Activated CD4-positive, alpha-beta T cell treated with anti-CD3 and anti-CD28 coated beads for 36 hours (primary cell): ENCODE results near the gene MYCBP. TPM values are rescaled to one million over a fixed set of nuclear protein-coding genes. Genes with fewer than 3 reads are reported as not detected.
A peak's percentile ranks its signal among the peaks of the same experiment; 100 is the strongest.

Experiments
- ATAC-seq: fragments of 200-7000 bp; cut with Tn5 transposase; one replicate; pipeline ENCODE4 v1.10.0; 2021; ENCODE audit warnings: mild to moderate bottlenecking, moderate library complexity
- CTCF ChIA-PET: fragments of 350-600 bp; sonication (Branson Sonifier 250); formaldehyde crosslinking; loops from one replicate; lab custom pipeline; 2021; ENCODE audit warnings: antibody characterized with exemption; lab: Charles Lee
- POLR2A ChIA-PET: fragments of 350-600 bp; sonication (Branson Sonifier 250); formaldehyde crosslinking; loops from one replicate; lab custom pipeline; 2021; ENCODE audit warnings: antibody characterized with exemption, inconsistent platforms; lab: Charles Lee
- DNase-seq: peaks from one replicate; pipeline ENCODE4 v3.0.0-alpha.2; 2020
- H3K27ac Mint-ChIP-seq: one replicate; pipeline ENCODE4 v1.8.0; 2021; ENCODE audit warnings: mixed read lengths
- H3K27me3 Mint-ChIP-seq: one replicate; pipeline ENCODE4 v1.8.0; 2021; ENCODE audit warnings: mixed read lengths
- H3K36me3 Mint-ChIP-seq: one replicate; pipeline ENCODE4 v1.8.0; 2021; ENCODE audit warnings: low read depth, mixed read lengths
- H3K4me1 Mint-ChIP-seq: one replicate; pipeline ENCODE4 v1.8.0; 2021; ENCODE audit warnings: mixed read lengths
- H3K4me3 Mint-ChIP-seq: one replicate; pipeline ENCODE4 v1.8.0; 2021; ENCODE audit warnings: mild to moderate bottlenecking, moderate library complexity, mixed read lengths
- H3K9me3 Mint-ChIP-seq: one replicate; pipeline ENCODE4 v1.8.0; 2021; ENCODE audit warnings: low read depth, mixed read lengths
- intact Hi-C, 2 experiments: fragments of 100-400 bp; cut with DNase I in 1 of 2; cut with micrococcal nuclease in 1 of 2; formaldehyde crosslinking; loops; one replicate each; pipeline versions ENCODE4 v1.14.2 to v1.15.1; 2022 to 2024; cut with DNase I, micrococcal nuclease
- total RNA-seq, 2 experiments: library from RNA; stranded (reverse); gene quantifications; one replicate each; pipeline ENCODE4 v1.2.3, GENCODE V29; 2021

The MYCBP gene
- total RNA-seq, 2 experiments from 2014 or later = 44.4 to 46.8 TPM

DNA sequence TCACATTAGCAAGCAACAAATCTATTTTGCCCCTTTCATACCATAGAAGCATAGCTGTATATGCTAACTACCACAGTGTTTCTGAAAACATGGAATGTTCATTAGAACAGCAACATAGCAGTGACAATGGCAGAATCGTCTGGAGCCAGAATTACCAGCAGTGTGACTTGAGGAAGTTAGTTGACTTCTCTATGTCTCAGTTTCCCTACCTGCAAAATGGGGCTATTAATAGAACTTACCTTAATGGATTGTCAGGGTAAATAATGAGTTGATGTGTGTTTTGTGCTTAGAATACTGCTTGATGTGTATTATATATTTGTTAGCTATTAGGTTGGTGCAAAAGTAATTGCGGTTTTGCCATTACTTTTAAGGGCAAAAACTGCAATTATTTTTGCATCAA lies 23.0 kb upstream of the MYCBP start:
- no peak overlapping the region for H3K4me3 Mint-ChIP-seq
- intact Hi-C loops = no loop called here
- ChIA-PET CTCF (interaction anchor here (0.6 kb wide), 1 partner anchor 200 kb away, joined by 3 read pairs; no protein-coding TSS in a partner anchor), POLR2A (no interaction called here)
- H3K27me3 Mint-ChIP-seq = no peaks in the 10 kb centered on the region
- no peak for DNase-seq
- H3K4me1 Mint-ChIP-seq = peaks cover 3% of the 10 kb centered on the region
- no peak overlapping the region for H3K27ac Mint-ChIP-seq
- H3K36me3 Mint-ChIP-seq = no peaks in the 10 kb centered on the region
- ATAC-seq = no peak
- no peaks in the 10 kb centered on the region for H3K9me3 Mint-ChIP-seq

DNA sequence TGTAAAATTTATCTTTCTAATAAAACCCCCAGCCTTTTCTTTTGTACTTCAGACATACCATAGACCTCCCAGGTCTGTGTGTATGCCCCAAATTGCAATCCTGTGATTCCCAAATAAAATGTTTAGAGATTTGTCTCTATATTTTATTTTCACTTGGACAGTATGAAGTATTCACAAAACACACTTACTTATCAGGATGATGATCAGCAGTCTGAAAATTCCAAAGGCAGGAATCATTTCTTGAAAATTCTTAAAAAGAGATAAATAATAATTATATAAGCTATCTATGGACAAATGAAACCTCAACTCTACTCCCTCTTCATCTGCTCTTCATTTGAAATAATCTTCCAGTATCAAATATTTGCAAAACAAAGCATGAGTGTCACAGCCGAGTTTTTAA lies 19.8 kb upstream of the MYCBP start:
- Mint-ChIP-seq H3K27me3 (no peaks in the 10 kb centered on the region), H3K36me3 (no peaks in the 10 kb centered on the region), H3K27ac (no peak overlapping the region), H3K4me1 (no peaks in the 10 kb centered on the region), H3K4me3 (no peak overlapping the region), H3K9me3 (no peaks in the 10 kb centered on the region)
- CTCF ChIA-PET = no interaction called here
- no peak for DNase-seq
- POLR2A ChIA-PET = no interaction called here
- ATAC-seq = no peak
- intact Hi-C loops = no loop called here

DNA sequence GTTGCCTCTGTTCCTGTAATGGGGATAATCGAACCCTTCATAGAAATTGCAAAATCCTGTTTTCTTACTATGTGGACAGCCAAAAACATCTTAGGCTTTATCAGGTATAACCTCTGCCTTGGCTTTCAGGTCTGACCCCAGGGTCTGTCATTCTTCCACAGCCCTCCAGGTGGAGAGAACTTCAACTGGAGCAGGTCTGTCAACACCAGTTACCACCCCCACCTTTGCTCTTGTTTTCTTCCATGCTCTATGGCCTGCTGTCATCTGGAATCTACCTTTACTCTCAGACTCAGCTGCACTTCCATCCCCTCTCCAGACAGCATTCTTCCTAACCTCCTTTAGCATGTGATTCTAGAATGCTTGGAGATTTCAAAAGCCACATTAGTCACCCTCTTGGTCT lies 18.6 kb upstream of the MYCBP start:
- ChIA-PET CTCF (interaction anchor here (0.7 kb wide), 1 partner anchor 42 kb away, joined by 3 read pairs; no protein-coding TSS in a partner anchor), POLR2A (no interaction called here)
- Mint-ChIP-seq H3K27me3 (no peaks in the 10 kb centered on the region), H3K27ac (no peak overlapping the region), H3K36me3 (no peaks in the 10 kb centered on the region), H3K9me3 (no peaks in the 10 kb centered on the region), H3K4me3 (no peak overlapping the region), H3K4me1 (no peaks in the 10 kb centered on the region)
- ATAC-seq = no peak
- DNase-seq = no peak
- intact Hi-C loops = no loop called here

DNA sequence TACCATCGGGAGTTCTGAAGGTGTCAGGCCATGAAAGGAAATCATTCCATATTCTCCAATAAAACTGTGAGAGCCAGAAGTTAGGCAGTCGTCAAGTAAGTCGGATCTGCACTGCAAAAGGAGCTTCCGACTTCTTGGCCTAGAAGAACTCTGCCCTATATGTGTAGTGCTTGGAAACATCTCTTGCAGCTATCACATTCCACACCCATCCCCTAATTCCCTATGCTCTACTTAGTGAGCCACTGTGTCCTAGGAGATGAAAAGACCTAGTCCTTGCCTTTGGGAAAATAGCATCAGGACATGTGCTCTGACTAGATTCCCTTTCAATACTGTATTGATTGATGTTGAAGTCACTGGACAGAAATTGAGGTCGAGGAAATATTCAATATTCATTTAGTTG lies 16.4 kb upstream of the MYCBP start:
- Mint-ChIP-seq H3K4me1 (no peaks in the 10 kb centered on the region), H3K9me3 (no peaks in the 10 kb centered on the region), H3K36me3 (no peaks in the 10 kb centered on the region), H3K27ac (no peak overlapping the region), H3K4me3 (no peak overlapping the region), H3K27me3 (no peaks in the 10 kb centered on the region)
- CTCF ChIA-PET = interaction anchor here (1.0 kb wide), 1 partner anchor 153 kb away, joined by 5 read pairs; no protein-coding TSS in a partner anchor
- POLR2A ChIA-PET = no interaction called here
- ATAC-seq = no peak
- intact Hi-C loops = no loop called here
- no peak for DNase-seq

DNA sequence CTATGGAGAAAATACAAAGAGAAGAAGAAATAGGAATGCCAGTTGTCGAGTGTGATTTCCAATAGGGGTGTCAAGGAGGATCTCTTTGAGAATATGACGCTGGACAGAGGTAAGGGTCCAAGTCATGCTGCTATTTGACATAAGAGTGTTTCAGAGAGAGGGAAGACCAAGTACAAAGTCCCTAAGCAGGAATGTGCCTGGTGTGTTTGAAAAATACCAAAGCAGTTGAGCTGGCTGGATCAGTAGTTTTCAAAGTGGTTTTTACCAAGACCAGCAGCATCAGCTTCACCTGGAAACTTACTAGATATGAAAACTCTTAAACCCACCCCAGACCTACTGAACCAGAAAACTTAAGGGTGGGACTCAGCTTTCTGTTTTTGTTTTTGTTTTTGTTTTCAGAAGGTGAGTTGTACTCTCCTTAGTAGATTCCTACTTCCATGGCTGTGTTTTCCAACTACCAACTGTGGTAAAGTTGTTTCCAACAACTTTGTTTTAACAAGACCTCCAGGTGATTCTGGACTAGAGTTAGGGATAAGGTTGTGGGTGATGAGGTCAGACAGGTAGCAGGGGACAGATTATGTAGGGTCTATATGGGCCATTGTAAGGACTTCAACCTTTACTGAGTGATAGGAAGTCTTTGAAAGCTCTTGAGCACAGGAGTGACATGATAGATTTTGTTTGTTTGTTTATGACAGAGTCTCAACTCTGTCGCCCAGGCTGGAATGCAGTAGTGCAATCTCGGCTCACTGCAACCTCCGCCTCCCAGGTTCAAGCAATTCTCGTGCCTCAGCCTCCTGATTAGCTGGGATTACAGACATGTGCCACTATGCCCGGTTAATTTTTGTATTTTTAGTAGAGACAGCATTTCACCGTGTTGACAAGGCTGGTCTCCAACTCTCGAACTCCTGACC lies 15.5 kb upstream of the MYCBP start:
- H3K4me3 Mint-ChIP-seq = no peak overlapping the region
- intact Hi-C loops = no loop called here
- ChIA-PET CTCF (interaction anchor here (0.6 to 1.1 kb wide), 4 partner anchors 9 to 235 kb away, joined by 3 to 5 read pairs (median 3); no protein-coding TSS in a partner anchor), POLR2A (no interaction called here)
- no peaks in the 10 kb centered on the region for H3K27me3 Mint-ChIP-seq
- no peaks in the 10 kb centered on the region for H3K4me1 Mint-ChIP-seq
- no peaks in the 10 kb centered on the region for H3K9me3 Mint-ChIP-seq
- H3K27ac Mint-ChIP-seq = no peak overlapping the region
- ATAC-seq = no peak
- no peaks in the 10 kb centered on the region for H3K36me3 Mint-ChIP-seq
- DNase-seq = no peak

DNA sequence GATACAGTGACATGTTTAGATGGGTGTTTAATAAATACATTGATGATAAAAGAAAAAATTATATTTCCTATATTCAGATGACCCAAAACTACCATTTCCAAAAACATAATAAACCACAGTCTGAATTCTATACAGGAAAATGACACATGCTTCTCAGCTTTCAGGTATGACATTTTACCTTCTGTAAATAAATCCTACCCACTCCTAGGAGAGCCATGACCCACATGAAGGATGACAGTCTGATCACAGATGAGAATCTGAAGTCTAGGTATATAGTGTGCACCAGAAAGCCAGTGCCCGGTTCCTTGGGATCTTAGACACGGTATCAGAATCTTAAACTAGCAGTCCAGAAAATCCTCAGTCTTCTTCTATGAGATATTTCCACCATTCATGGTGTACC lies 11.9 kb upstream of the MYCBP start:
- H3K9me3 Mint-ChIP-seq = no peaks in the 10 kb centered on the region
- no peaks in the 10 kb centered on the region for H3K36me3 Mint-ChIP-seq
- no peak for ATAC-seq
- DNase-seq = no peak
- no peak overlapping the region for H3K4me3 Mint-ChIP-seq
- no peak overlapping the region for H3K27ac Mint-ChIP-seq
- POLR2A ChIA-PET = no interaction called here
- CTCF ChIA-PET = no interaction called here
- no peaks in the 10 kb centered on the region for H3K27me3 Mint-ChIP-seq
- intact Hi-C loops = no loop called here
- no peaks in the 10 kb centered on the region for H3K4me1 Mint-ChIP-seq

DNA sequence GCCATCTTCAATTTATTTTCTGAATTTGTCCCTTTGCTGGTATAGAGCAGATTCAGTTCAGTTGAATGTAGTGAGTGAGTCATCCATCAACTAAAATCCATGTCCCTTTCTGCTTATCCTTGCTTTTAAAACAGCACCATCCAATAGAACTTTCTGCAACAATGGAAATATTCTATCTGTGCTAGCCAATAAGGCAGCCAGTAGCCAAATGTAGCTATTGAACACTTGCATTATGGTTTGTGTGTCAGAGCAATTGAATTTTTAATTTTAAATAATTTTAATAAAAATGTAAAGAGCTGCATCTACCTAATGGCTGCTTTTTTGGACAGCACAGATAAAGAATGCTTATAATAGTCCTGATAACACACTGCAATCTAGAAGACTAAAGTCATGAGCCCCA lies 8.3 kb upstream of the MYCBP start, which contains the start of gene GJA9:
TSS of gene GJA9 (minus strand) at position 101 of the 400 bp plus-strand sequence. CDS start 5,489 bp downstream, outside the sequence.
- no peaks in the 10 kb centered on the region for H3K27me3 Mint-ChIP-seq
- H3K9me3 Mint-ChIP-seq = no peaks in the 10 kb centered on the region
- no peak within 1 kb of the TSS for H3K4me3 Mint-ChIP-seq
- H3K4me1 Mint-ChIP-seq = no peaks in the 10 kb centered on the region
- ATAC-seq (no peak), DNase-seq (no peak)
- H3K27ac Mint-ChIP-seq = no peak within 1 kb of the TSS
- ChIA-PET POLR2A (no interaction called here), CTCF (interaction anchor here (1.0 kb wide), 2 partner anchors 10 to 776 kb away, joined by 3 read pairs; no protein-coding TSS in a partner anchor)
- no peaks in the 10 kb centered on the region for H3K36me3 Mint-ChIP-seq
- intact Hi-C loops = no loop called here

DNA sequence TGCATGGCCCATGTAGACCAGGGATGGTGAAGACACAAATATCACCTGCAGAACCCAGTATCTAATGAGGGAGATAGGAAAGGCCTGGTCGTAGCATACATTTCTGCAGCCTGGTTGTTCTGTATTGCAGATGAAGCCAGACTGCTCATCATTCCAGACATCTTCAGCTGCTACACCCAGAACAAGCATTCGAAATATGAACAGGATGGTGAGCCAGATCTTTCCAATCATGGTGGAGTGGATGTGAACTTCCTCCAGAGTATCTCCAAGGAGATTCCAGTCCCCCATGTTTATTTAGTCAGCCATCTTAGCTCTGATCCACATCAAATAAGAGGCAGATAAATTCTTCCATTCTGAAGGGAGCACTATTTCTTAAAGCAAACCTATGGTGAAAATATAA lies 2.7 kb upstream of the MYCBP start:
- no peaks in the 10 kb centered on the region for H3K9me3 Mint-ChIP-seq
- CTCF ChIA-PET = interaction anchor here (0.9 kb wide), 1 partner anchor 9 kb away, joined by 3 read pairs; no protein-coding TSS in a partner anchor
- no peak overlapping the region for H3K4me3 Mint-ChIP-seq
- H3K27me3 Mint-ChIP-seq = no peaks in the 10 kb centered on the region
- no peak for DNase-seq
- no peak for ATAC-seq
- no peak overlapping the region for H3K27ac Mint-ChIP-seq
- peaks cover 26% of the 10 kb centered on the region for H3K4me1 Mint-ChIP-seq
- POLR2A ChIA-PET = no interaction called here
- peaks cover 3% of the 10 kb centered on the region for H3K36me3 Mint-ChIP-seq
- intact Hi-C loops = no loop called here

DNA sequence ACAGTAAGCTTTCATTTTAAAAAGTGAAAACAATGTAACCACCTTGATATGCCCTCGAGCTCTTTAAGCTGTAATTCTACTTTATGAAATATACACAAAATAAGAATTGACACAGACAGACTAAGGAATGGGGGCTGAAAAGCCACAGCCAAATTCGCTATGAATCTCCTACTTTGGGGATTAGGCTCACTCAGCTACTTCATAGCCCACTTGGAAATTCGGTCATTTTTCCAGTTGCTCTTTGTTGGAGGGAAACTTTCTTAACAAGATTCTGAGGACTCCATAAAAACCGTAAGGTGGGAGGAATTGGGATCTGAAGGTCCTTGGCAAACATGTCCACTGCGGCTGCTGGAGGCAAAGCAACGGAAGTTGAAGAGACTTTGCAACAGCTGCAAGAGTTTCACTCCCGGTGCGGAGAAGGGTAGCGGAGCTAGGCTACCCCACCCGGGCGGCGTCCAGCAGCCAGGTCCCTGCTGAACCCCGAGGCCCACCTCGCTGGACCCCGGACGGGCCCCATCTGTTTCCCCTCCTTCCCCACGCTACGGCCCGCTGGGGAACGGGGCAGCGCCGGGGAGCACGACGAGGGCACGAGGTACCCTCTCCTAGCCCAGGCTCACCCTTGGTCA lies 634 bp downstream of the MYCBP start:
- Mint-ChIP-seq H3K27me3 (no peaks in the 10 kb centered on the region), H3K9me3 (no peaks in the 10 kb centered on the region)

DNA sequence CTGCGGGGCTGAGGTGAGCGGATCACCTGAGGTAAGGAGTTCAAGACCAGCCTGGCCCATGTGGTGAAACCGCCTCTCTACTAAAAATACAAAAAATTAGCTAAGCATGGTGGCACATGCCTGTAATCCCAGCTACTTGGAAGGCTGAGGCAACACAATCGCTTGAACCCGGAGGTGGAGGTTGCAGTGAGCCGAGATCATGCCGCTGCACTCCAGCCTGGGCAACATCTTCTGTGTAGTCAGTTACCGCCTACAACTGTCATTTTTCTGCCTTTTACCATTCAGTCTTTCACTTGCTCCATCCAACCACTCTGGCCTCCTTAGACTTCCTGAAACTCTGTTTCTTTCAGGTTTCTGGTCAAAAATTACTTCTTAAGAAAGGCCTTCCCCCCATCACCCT lies 2.2 kb downstream of the MYCBP start:
- H3K4me3 Mint-ChIP-seq = no peak overlapping the region
- ChIA-PET CTCF (interaction anchor here (0.7 to 0.9 kb wide), 2 partner anchors 11 to 367 kb away, joined by 3 to 5 read pairs; partner anchors contain the start of gene GJA9), POLR2A (no interaction called here)

More for the DNA sequence above, 634 bp downstream of the MYCBP start:
- peaks cover 29% of the 10 kb centered on the region for H3K4me1 Mint-ChIP-seq
- peak overlapping the region; percentile 79 for H3K27ac Mint-ChIP-seq
- peak overlapping the region; percentile 92 for H3K4me3 Mint-ChIP-seq
- ChIA-PET POLR2A (interaction anchor here (0.6 to 2.5 kb wide), 5 partner anchors 10 to 703 kb away, joined by 3 to 8 read pairs (median 3); partner anchors contain the start of gene NDUFS5), CTCF (interaction anchor here (1.1 to 1.9 kb wide), 5 partner anchors 10 to 226 kb away, joined by 3 to 7 read pairs (median 4); partner anchors contain the start of gene RRAGC)
- DNase-seq (peak; percentile 57), ATAC-seq (peak; percentile 36)
- H3K36me3 Mint-ChIP-seq = peaks cover 5% of the 10 kb centered on the region
- intact Hi-C loops = loop anchor here (1.0 to 5.0 kb wide), 11 partner anchors 13 to 1400 kb away; partner anchors contain the start of genes AKIRIN1 (in 2 of the 2), NDUFS5 (in 2 of the 2), RRAGC (in 2 of the 2) and CDCA8 (in 1 of the 2)

DNA sequence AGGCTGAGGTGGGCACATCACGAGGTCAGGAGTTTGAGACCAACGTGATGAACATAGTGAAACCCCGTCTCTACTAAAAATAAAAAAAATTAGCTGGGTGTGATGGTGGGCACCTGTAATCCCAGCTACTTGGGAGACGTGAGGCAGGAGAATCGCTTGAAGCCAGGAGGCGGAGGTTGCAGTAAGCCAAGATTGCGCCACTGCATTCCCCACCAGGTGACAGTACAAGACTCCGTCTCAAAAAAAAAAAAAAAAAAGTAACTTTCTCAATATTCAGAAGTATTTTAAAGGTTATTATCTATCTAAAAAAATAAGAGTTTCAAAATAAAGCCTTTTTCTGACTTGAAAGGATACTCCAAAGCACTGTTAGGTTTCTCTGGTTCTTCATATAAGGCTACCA lies 5.9 kb downstream of the MYCBP start:
- H3K4me3 Mint-ChIP-seq = no peak overlapping the region
- intact Hi-C loops = no loop called here
- peaks cover 36% of the 10 kb centered on the region for H3K4me1 Mint-ChIP-seq
- no peaks in the 10 kb centered on the region for H3K9me3 Mint-ChIP-seq
- peaks cover 13% of the 10 kb centered on the region for H3K36me3 Mint-ChIP-seq
- H3K27me3 Mint-ChIP-seq = no peaks in the 10 kb centered on the region
- POLR2A ChIA-PET = no interaction called here
- CTCF ChIA-PET = interaction anchor here (1.0 kb wide), 1 partner anchor 9 kb away, joined by 3 read pairs; no protein-coding TSS in a partner anchor
- H3K27ac Mint-ChIP-seq = no peak overlapping the region
- DNase-seq (no peak), ATAC-seq (no peak)

More for the DNA sequence above, 2.2 kb downstream of the MYCBP start:
- no peak for ATAC-seq
- Mint-ChIP-seq H3K4me1 (peaks cover 31% of the 10 kb centered on the region), H3K27ac (peak overlapping the region; percentile 4), H3K9me3 (no peaks in the 10 kb centered on the region), H3K27me3 (no peaks in the 10 kb centered on the region), H3K36me3 (peaks cover 7% of the 10 kb centered on the region)
- intact Hi-C loops = loop anchor here (5.0 kb wide), 4 partner anchors 121 to 1399 kb away; partner anchors contain the start of genes AKIRIN1 (in 1 of the 2), PABPC4 (in 1 of the 2) and ZC3H12A (in 1 of the 2)
- no peak for DNase-seq
